Measurements from ENCODE around the gene ZNF337. TPM values are rescaled to one million over a fixed set of nuclear protein-coding genes. Genes with fewer than 3 reads are reported as not detected.

The ZNF337 gene
- total RNA-seq, 1 experiment from 2014 or later: 10.3 TPM

DNA sequence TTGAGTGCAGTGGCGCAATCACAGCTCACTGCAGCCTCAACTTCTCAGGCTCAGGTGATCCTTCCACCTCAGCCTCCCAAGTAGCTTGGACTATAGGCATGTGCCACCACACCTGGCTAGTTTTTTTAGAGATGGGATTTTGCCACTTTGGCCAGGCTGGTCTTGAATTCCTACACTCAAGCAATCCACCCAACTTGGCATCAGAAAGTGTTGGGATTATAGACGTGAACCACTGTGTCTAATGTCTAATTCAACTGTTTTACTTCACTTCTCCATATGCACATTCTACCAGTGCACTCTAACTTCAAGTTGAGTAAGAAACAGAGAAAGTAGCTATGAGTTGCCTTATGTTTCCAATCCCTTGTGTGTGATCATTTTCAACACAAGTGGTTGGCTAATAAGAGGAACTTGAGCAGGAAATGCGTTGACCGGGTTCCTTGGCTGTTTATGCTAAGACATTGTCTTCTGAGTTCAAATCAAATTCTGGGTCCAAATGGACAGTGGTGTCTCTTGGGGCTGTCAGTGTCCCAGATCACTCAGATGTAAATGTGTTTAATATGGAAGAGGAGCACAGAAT, 23.9 kb downstream of the ZNF337 start:
- Histone ChIP-seq H3K23ac (ENCODE audit: insufficient read length, low read depth, low read length) (no peak overlapping the region), H4K91ac (ENCODE audit: insufficient read length, low read depth, low read length) (no peak overlapping the region), H3K27me3 (ENCODE audit: insufficient read depth, low read length) (no peaks in the 10 kb centered on the region), H2AFZ (ENCODE audit: low read length) (no peak overlapping the region), H2BK120ac (ENCODE audit: low read depth, low read length, poor library complexity, severe bottlenecking) (no peak overlapping the region), H3K4me2 (ENCODE audit: insufficient read depth, insufficient read length, low read length) (no peak overlapping the region), H3K79me2 (ENCODE audit: insufficient read depth, low read length) (no peaks in the 10 kb centered on the region), H2BK20ac (ENCODE audit: low read depth, low read length, poor library complexity, severe bottlenecking) (no peak overlapping the region), H3K23me2 (ENCODE audit: insufficient read length, low read depth, low read length, poor library complexity, severe bottlenecking) (no peaks in the 10 kb centered on the region), H3K56ac (ENCODE audit: insufficient read length, low read depth, low read length) (no peak overlapping the region), H2AK5ac (ENCODE audit: insufficient read length, low read length) (no peak overlapping the region), H2BK5ac (ENCODE audit: insufficient read length, low read length) (no peak overlapping the region), H3K18ac (ENCODE audit: insufficient read length, low read depth, low read length) (no peak overlapping the region), H2BK12ac (ENCODE audit: insufficient read length, low read depth, low read length) (no peak overlapping the region), H3K4me1 (ENCODE audit: insufficient read depth, low read length) (no peaks in the 10 kb centered on the region), H3K9ac (ENCODE audit: extremely low read depth, insufficient read length, low read length) (no peak overlapping the region), H2BK15ac (ENCODE audit: low read depth, low read length) (no peak overlapping the region), H4K20me1 (ENCODE audit: control insufficient read depth, insufficient read depth, insufficient read length) (no peaks in the 10 kb centered on the region), H3K9me3 (ENCODE audit: control insufficient read depth, low read depth, low read length) (no peaks in the 10 kb centered on the region), H3K27ac (ENCODE audit: insufficient read length, low read depth, low read length) (no peak overlapping the region), H3K14ac (ENCODE audit: insufficient read depth, low read length) (no peak overlapping the region), H3T11ph (ENCODE audit: low read length) (no peak overlapping the region), H3K4ac (ENCODE audit: low read depth, low read length) (no peak overlapping the region), H3K79me1 (ENCODE audit: insufficient read depth, low read depth, low read length, poor library complexity, severe bottlenecking) (no peaks in the 10 kb centered on the region), H4K8ac (replicated peaks; ENCODE audit: insufficient read length, low read depth, low read length) (no peak overlapping the region), H4K5ac (ENCODE audit: insufficient read length, low read depth, low read length) (no peak overlapping the region)
- peaks cover 38 to 49% (median 46%) of the 10 kb centered on the region in 3 experiments for H3K36me3 Mint-ChIP-seq (ENCODE audit: insufficient read depth in 1 of 3, low read depth in 3 of 3)
- peaks cover 13 to 15% of the 10 kb centered on the region in 2 experiments for H3K4me1 Mint-ChIP-seq
- no peaks in the 10 kb centered on the region for H3K27me3 Mint-ChIP-seq (ENCODE audit: low read depth)
- no peaks in the 10 kb centered on the region; a peak in 1 of 5 replicates for H3K9me3 Mint-ChIP-seq
- no peak overlapping the region for H3K27ac Mint-ChIP-seq
- DNase-seq: no peak
- WGBS (ENCODE audit: extremely low coverage, insufficient read length, low lambda C conversion rate): no CpG with 5 or more reads among the region's 4 CpGs
- TF ChIP-seq CTCF (conservative IDR thresholded peaks at IDR 0.05): no peak
- H3K4me3 Mint-ChIP-seq: no peak overlapping the region
